ENCODE measurements around the gene ZBTB42. TPM values are rescaled to one million over a fixed set of nuclear protein-coding genes. Genes with fewer than 3 reads are reported as not detected.
A peak's percentile ranks its signal among the peaks of the same experiment; 100 is the strongest.

ZBTB42 gene
- total RNA-seq, 1 experiment from 2014 or later, result 11.8 TPM

GRCh38 chr14:104768437-104769323 lies 32.2 kb upstream of the ZBTB42 start:
- no TSS peak for BruUV-seq (replicated peaks)
- H3K4me1 Mint-ChIP-seq (ENCODE audit: low read depth, unreplicated experiment), result no peaks in the 10 kb centered on the region
- H3K9me3 Mint-ChIP-seq (ENCODE audit: low read depth, unreplicated experiment), result no peaks in the 10 kb centered on the region
- intact Hi-C loops (cut with micrococcal nuclease; ENCODE audit: unreplicated experiment), result loop anchor here (1.0 kb wide), 1 partner anchor 58 kb away; no protein-coding TSS in a partner anchor
- H3K36me3 Mint-ChIP-seq (ENCODE audit: insufficient read depth, unreplicated experiment), result peaks cover 32% of the 10 kb centered on the region
- H3K4me3 Mint-ChIP-seq (ENCODE audit: low read depth, unreplicated experiment), result no peak overlapping the region
- no peaks in the 10 kb centered on the region for H3K27me3 Mint-ChIP-seq (ENCODE audit: unreplicated experiment)
- no peak overlapping the region for H3K27ac Mint-ChIP-seq (ENCODE audit: unreplicated experiment)
- DNase-seq, result peak; percentile 95
- CTCF ChIA-PET, result interaction anchor here (0.6 to 1.5 kb wide), 11 partner anchors 16 to 583 kb away, joined by 3 to 13 read pairs (median 4); partner anchors contain the start of gene SIVA1
- TF ChIP-seq CTCF (IDR thresholded peaks at IDR 0.05; ENCODE audit: unreplicated experiment), result peak; percentile 91

DNA sequence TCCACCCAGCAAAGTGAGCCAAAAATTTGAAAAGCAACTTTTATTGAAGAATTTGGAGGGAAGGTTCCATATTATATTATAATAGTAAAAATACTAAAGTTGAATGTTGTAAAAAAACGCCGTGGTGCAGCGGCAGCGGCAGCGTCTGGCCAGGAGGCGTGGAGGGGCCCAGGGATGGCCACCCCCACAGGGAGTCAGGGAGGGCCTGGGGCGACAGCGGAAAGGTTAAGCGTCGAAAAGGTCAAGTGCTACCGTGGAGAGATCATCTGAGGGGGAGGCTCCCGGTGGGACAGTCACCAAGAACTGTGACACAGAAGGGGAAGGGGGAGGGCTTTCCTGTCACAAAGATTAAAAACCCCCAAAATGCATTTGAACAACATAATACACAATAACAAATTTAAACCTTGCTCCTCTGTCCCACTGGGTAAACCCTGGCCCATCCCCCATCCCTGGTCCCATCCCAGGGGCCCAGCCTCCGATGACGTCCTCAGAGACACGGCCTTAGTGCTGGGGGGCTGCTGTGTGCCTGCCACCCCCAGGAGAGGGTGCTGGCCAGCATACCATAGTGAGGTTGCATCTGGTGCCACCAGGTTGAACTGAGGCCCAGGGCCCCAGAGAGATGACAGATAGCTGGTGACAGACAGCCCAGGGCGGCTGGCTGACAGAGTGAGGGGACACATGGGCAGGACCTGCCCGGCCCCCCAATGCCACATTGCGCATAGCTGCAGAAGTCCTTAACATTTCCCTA lies 31.4 kb upstream of the ZBTB42 start:
- H3K4me3 Mint-ChIP-seq (ENCODE audit: low read depth, unreplicated experiment), result no peak overlapping the region

DNA sequence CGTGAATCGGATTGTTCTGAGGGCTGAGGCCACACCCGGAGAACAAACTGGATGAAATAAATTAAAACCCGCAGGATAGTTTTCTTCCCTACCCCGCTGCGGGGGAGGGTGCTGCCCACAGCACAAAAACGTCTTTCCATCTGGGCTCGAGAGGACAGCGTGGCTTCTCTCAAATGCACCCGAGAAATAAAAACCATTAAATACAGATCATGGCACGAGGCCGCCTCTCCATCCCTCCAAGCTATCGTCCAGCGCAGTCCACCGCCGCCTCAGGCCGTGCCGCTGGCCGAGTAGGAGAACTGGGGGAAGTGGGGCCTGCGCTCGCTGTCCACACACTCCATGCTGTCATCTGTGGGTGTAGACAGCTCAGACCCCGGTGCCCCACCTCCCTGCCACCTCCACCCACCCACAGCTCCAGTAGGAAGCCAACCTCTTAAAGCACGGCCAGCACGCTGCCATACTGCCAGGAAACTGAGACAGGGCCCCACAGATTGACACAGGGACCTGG lies 30.8 kb upstream of the ZBTB42 start:
- TF ChIP-seq CTCF (IDR thresholded peaks at IDR 0.05; ENCODE audit: unreplicated experiment), result no peak
- no TSS peak for BruUV-seq (replicated peaks)
- H3K9me3 Mint-ChIP-seq (ENCODE audit: low read depth, unreplicated experiment), result no peaks in the 10 kb centered on the region
- intact Hi-C loops (cut with micrococcal nuclease; ENCODE audit: unreplicated experiment), result no loop called here
- no peaks in the 10 kb centered on the region for H3K27me3 Mint-ChIP-seq (ENCODE audit: unreplicated experiment)
- no peaks in the 10 kb centered on the region for H3K4me1 Mint-ChIP-seq (ENCODE audit: low read depth, unreplicated experiment)
- H3K27ac Mint-ChIP-seq (ENCODE audit: unreplicated experiment), result no peak overlapping the region
- DNase-seq, result no peak
- CTCF ChIA-PET, result interaction anchor here (1.1 kb wide), 1 partner anchor 50 kb away, joined by 6 read pairs; no protein-coding TSS in a partner anchor
- H3K4me3 Mint-ChIP-seq (ENCODE audit: low read depth, unreplicated experiment), result no peak overlapping the region
- H3K36me3 Mint-ChIP-seq (ENCODE audit: insufficient read depth, unreplicated experiment), result peaks cover 35% of the 10 kb centered on the region

More for the DNA sequence above, 31.4 kb upstream of the ZBTB42 start:
- no peaks in the 10 kb centered on the region for H3K9me3 Mint-ChIP-seq (ENCODE audit: low read depth, unreplicated experiment)
- H3K27ac Mint-ChIP-seq (ENCODE audit: unreplicated experiment), result no peak overlapping the region
- CTCF ChIA-PET, result interaction anchor here (1.5 kb wide), 1 partner anchor 51 kb away, joined by 9 read pairs; no protein-coding TSS in a partner anchor
- no peaks in the 10 kb centered on the region for H3K4me1 Mint-ChIP-seq (ENCODE audit: low read depth, unreplicated experiment)
- intact Hi-C loops (cut with micrococcal nuclease; ENCODE audit: unreplicated experiment), result no loop called here
- no peaks in the 10 kb centered on the region for H3K27me3 Mint-ChIP-seq (ENCODE audit: unreplicated experiment)
- no peak for TF ChIP-seq CTCF (IDR thresholded peaks at IDR 0.05; ENCODE audit: unreplicated experiment)
- H3K36me3 Mint-ChIP-seq (ENCODE audit: insufficient read depth, unreplicated experiment), result peaks cover 35% of the 10 kb centered on the region
- BruUV-seq (replicated peaks), result TSS peak; percentile 79
- no peak for DNase-seq

DNA sequence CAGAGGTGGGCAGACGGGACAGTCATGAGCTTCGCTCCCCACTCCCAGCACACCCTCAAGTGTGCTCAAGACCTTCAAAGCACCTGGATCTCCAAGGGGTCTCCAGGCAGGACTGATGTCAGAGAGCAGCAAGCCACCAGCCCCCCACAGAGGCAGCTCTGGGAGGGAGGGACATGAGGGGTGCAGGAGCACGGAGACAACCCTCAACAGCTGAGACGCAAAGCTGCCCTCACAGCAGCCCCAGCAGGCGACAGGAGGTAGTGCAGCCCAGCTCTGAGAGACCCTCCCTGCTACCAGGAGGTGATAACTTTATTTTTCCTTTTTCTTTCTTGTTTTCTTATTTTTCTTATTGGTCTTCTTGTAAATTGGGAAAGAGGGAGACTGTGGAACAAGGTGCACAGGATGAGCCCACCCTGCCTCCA lies 30.0 kb upstream of the ZBTB42 start:
- Mint-ChIP-seq H3K4me3 (ENCODE audit: low read depth, unreplicated experiment) (no peak overlapping the region), H3K4me1 (ENCODE audit: low read depth, unreplicated experiment) (no peaks in the 10 kb centered on the region), H3K27me3 (ENCODE audit: unreplicated experiment) (no peaks in the 10 kb centered on the region), H3K36me3 (ENCODE audit: insufficient read depth, unreplicated experiment) (peaks cover 35% of the 10 kb centered on the region), H3K9me3 (ENCODE audit: low read depth, unreplicated experiment) (no peaks in the 10 kb centered on the region), H3K27ac (ENCODE audit: unreplicated experiment) (no peak overlapping the region)
- CTCF ChIA-PET, result interaction anchor here (1.1 kb wide), 1 partner anchor 50 kb away, joined by 6 read pairs; no protein-coding TSS in a partner anchor
- intact Hi-C loops (cut with micrococcal nuclease; ENCODE audit: unreplicated experiment), result no loop called here
- no peak for DNase-seq
- peak; percentile 44 for TF ChIP-seq CTCF (IDR thresholded peaks at IDR 0.05; ENCODE audit: unreplicated experiment)
- BruUV-seq (replicated peaks), result no TSS peak

Measured in Calu3 (cell line).